Heart right ventricle (tissue), 16 donors: ENCODE measurements around the gene ASB6. TPM values are rescaled to one million over a fixed set of nuclear protein-coding genes. Genes with fewer than 3 reads are reported as not detected.
A peak's percentile ranks its signal among the peaks of the same experiment; 100 is the strongest.

Experiments
- ATAC-seq, 8 donors: fragments of 200-7000 bp; cut with Tn5 transposase; one replicate each; pipeline ENCODE4 v1.9.1; 2020; ENCODE audit warnings: mild to moderate bottlenecking in 8 of 8, moderate library complexity in 8 of 8, moderate number of reproducible peaks in 1 of 8
- DNase-seq, 2 donors: peaks; one replicate each; pipeline ENCODE4 v3.0.0-alpha.2; 2020
- H3K27ac ChIP-seq, 10 donors: fragments of 200-600 bp; sonication (generic) in 2 of 10; one replicate each; pipeline versions ENCODE4 v1.5.0 to v1.8.0; 2020 to 2022; ENCODE audit warnings: mild to moderate bottlenecking in 3 of 10
- H3K27me3 ChIP-seq, 7 donors: fragments of 200-600 bp; one replicate each; pipeline ENCODE4 v1.8.0; 2021 to 2022; ENCODE audit warnings: mild to moderate bottlenecking in 2 of 7
- H3K36me3 ChIP-seq, 9 donors: fragments of 200-600 bp; sonication (generic) in 1 of 9; one replicate each; pipeline versions ENCODE4 v1.5.0 to v1.8.0; 2020 to 2022; ENCODE audit warnings: mild to moderate bottlenecking in 2 of 9
- H3K4me1 ChIP-seq, 9 donors: fragments of 200-600 bp; sonication (generic) in 1 of 9; one replicate each; pipeline versions ENCODE4 v1.5.0 to v1.8.0; 2020 to 2022; ENCODE audit warnings: mild to moderate bottlenecking in 4 of 9
- H3K4me3 ChIP-seq, 10 donors: fragments of 200-600 bp; sonication (generic) in 2 of 10; one replicate each; pipeline versions ENCODE4 v1.5.0 to v1.8.0; 2020 to 2022; ENCODE audit warnings: mild to moderate bottlenecking in 7 of 10, moderate library complexity in 2 of 10
- H3K9me3 ChIP-seq, 11 donors: fragments of 200-600 bp in 10 of 11; sonication (generic) in 2 of 11; one replicate each; pipeline versions ENCODE4 v1.5.0 to v1.8.0; 2013 to 2022; ENCODE audit warnings: mild to moderate bottlenecking in 2 of 11, control low read depth in 1 of 11, moderate library complexity in 1 of 11
- WGBS, 2 donors: extraction: QIAGEN DNeasy Blood & Tissue Kit; methylation state at CpG; one replicate each; pipeline ENCODE4 v1.1.7; 2013; ENCODE audit warnings: inconsistent platforms in 1 of 2; 5-methylcytosine and 5-hydroxymethylcytosine counted together
- intact Hi-C, 10 donors: fragments of 100-400 bp; cut with DNase I; formaldehyde crosslinking; loops; one replicate each; pipeline versions ENCODE4 v1.11.1 to v1.14.2; 2022
- polyA plus RNA-seq, 2 donors: library from polyadenylated mRNA; stranded (reverse); fragments of 200-250 nt; gene quantifications; one replicate each; pipeline ENCODE4 v1.2.3, GENCODE V29; 2013
- total RNA-seq, 10 donors: library from RNA; stranded (reverse); fragmentation: NEBNext Ultra II Directional in 3 of 10; extraction: Animal tissue kit (Norgen Biotek cat#: 25700) in 3 of 10; gene quantifications; one replicate each; pipeline versions ENCODE4 v1.2.1 to v1.2.4, GENCODE V29; 2021 to 2023
- TF ChIP-seq, protein P1 (sequence below), 9 donors: fragments of 200-600 bp; sonication (generic) in 2 of 9; IDR thresholded peaks; one replicate each; pipeline versions ENCODE4 v1.5.0 to v1.8.0; 2021 to 2022; ENCODE audit warnings: antibody characterized with exemption in 9 of 9, mild to moderate bottlenecking in 5 of 9, moderate library complexity in 1 of 9
- donor health status: Arrhythmogenic right ventricular cardiomyopathy.
- donor health status: ischemic (EF 13 %, LVEDD 7.1; RV severe dilation, severe dysfunction).
- donor health status: healthy with polysubstance abuse.
- donor health status: DM: no; HTN: yes; CAD: no.
- donor health status: DM: no; HTN: no; CAD: no.
- donor health status: ischemic (EF 25% LVEDD 6.9; RV normal size, moderate dysfunction).
- donor health status: ischemic (EF 25% LVEDD 5.7; RV mildly dilated, moderate dysfunction).
- donor health status: healthy.
- donor health status: DM: yes; HTN: yes; CAD: no.
- donor health status: Ischemic cardiomyopathy.
- donor health status: ischemic (EF 35%, LVEDD 5.7; RV mildly dilated, moderate dysfunction).
- donor health status: nonischemic (EF 11% LVEDD 7.7; RV severe dilation, severe dysfunction).
- donor health status: DM: yes; HTN: yes; CAD: no.
- donor health status: PGD.
- donor health status: ischemic (EF 29% LVEDD 5.4; RV normal size, mild dysfunction).
- donor health status: nonischemic (EF 23%, LVEDD 6.1; RV moderate dilation, normal function).

Gene ASB6
- total and polyA plus RNA-seq, 12 donors, result 6.2 to 11.8 (median 9.4) TPM

DNA sequence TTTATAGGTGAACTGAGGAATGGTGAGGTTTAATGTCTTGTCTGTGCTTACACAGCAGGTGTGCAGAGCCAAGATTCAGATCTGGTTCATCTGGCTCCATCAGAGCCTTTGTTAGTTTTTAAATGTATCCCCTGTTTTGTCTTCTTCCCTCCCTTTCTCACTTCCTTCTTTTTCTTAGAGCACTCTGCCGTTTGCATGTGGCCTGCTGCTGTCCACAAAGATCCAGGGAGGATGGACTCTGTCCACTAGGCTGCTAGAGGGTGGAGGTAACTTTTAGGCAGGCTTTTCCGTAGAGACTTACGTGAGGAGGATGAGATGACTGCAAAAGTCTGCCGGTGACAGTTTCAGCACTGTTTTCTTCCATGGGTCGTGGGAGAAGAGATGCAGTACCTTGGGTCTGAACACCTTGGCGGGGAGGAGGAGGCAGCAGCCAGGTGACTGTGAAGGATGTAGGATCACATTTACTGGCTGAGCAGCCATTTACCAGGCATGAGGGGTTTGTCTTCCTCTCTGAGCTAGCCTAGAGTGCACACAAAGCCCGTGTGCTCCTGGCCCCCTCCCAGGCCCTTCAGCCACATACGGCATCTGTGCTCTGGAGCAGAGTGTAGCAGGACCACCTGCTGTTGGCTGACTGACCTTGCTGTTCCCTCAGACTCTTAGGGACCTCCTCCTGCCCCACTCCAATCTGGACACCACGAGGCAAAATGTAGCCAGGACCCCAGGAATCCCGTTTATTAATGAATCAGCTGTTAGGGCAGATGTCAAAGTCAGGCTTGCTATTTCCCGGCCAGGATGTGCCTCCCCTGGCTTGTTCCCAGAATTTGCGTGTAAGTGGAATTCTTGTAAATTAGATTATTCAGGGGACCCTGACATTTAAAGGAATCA is 14.2 kb downstream of the ASB6 start:
- 36 to 37% methylated on average over 12 of the region's 12 CpGs for WGBS, 2 donors
- no peaks in the 10 kb centered on the region for H3K27me3 ChIP-seq
- peaks cover 0 to 36% (median 0%) of the 10 kb centered on the region in 9 donors for H3K36me3 ChIP-seq
- DNase-seq (no peak), ATAC-seq (no peak)
- H3K27ac ChIP-seq, result peak overlapping the region in 8 of 10 donors; percentile 89 to 98 (median 95)
- TF ChIP-seq, protein P1, sequence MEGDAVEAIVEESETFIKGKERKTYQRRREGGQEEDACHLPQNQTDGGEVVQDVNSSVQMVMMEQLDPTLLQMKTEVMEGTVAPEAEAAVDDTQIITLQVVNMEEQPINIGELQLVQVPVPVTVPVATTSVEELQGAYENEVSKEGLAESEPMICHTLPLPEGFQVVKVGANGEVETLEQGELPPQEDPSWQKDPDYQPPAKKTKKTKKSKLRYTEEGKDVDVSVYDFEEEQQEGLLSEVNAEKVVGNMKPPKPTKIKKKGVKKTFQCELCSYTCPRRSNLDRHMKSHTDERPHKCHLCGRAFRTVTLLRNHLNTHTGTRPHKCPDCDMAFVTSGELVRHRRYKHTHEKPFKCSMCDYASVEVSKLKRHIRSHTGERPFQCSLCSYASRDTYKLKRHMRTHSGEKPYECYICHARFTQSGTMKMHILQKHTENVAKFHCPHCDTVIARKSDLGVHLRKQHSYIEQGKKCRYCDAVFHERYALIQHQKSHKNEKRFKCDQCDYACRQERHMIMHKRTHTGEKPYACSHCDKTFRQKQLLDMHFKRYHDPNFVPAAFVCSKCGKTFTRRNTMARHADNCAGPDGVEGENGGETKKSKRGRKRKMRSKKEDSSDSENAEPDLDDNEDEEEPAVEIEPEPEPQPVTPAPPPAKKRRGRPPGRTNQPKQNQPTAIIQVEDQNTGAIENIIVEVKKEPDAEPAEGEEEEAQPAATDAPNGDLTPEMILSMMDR (IDR thresholded peaks at IDR 0.05), result no peak
- H3K9me3 ChIP-seq, result no peaks in the 10 kb centered on the region
- peak overlapping the region; percentile 58 to 90 (median 79) for H3K4me3 ChIP-seq
- peaks cover 24 to 74% (median 65%) of the 10 kb centered on the region in 9 donors for H3K4me1 ChIP-seq
- intact Hi-C loops, result loop anchor here in 2 of 10 donors (5.0 kb wide), 2 partner anchors 490 to 940 kb away; partner anchors contain the start of gene SET (in 1 of the 2)

DNA sequence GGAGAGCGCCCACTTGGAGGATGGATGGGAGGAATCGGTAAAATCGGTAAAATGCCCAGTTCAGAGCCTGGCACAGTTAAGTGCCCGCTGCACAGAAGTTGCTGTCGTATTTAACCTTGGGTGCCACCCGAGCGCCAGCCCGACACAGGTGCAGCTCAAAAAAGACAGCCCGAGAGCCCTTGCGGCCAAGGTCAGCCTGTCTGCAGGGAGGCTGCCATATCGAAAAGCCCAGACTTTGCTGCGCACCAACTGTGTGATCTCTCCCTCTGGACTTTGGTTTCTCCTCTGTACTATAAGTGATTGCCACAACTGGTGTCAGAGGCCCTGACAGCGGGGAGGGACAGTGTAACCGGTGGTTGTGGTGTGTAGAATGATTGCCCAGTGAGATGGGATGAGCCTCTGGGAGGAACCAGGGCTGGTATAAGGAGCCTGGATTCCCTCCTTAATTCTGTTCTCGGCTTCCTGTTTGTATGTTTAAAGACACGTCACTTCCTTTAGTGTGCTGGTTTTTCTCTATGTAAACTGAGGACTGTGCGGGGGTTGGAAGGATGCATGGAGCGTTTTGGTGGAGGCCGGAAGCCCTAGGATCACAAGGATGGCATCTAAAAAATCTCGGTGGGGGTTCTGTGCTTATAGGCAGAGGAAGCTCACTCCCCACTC is 15.2 kb downstream of the ASB6 start:
- H3K4me3 ChIP-seq, result peak overlapping the region; percentile 58 to 90 (median 79)
- ATAC-seq, result peak; percentile 5 to 49 (median 31)
- intact Hi-C loops, result loop anchor here in 2 of 10 donors (5.0 kb wide), 2 partner anchors 489 to 939 kb away; partner anchors contain the start of gene SET (in 1 of the 2)
- TF ChIP-seq, protein P1 (IDR thresholded peaks at IDR 0.05), result no peak
- H3K27ac ChIP-seq, result peak overlapping the region; percentile 79 to 98 (median 94)
- WGBS, 2 donors, result 0 to 1% methylated on average over 20 of the region's 20 CpGs
- H3K27me3 ChIP-seq, result peaks cover 0 to 3% (median 0%) of the 10 kb centered on the region in 7 donors
- DNase-seq, result no peak
- H3K4me1 ChIP-seq, result peaks cover 24 to 67% (median 59%) of the 10 kb centered on the region in 9 donors
- H3K36me3 ChIP-seq, result peaks cover 0 to 26% (median 0%) of the 10 kb centered on the region in 9 donors
- no peaks in the 10 kb centered on the region for H3K9me3 ChIP-seq

DNA sequence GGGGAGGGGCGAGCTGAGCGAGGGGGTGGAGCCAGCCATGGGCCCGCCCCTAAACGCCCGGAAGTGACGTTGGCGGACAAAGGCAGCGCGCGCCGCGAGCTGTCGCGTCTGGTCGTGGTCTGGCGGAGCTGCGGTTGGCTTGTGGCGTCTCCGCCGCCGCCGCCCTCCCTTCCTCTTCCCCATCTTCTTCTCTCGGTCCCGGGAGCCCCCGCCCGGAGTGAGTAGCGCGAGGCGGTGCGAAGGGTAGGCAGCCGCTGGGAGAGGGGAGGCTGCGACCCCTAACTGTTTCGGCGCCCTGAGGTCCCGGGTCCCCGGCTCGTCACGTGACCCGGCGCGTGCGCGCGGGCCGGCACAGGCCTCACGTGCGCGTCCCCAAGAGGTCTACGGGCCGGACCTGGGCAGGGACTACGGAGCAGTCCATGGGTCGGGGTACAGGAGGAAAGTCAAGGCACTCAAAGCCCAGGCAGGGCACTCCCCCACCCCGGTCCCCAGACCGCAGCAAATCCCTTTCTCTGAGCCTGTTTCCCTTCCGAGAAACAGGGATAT is 15.8 kb downstream of the ASB6 start, which contains the start of gene NTMT1:
TSS of gene NTMT1 (plus strand) at position 85 of the 546 bp plus-strand sequence. CDS start 6,541 bp downstream, outside the sequence.
- Histone ChIP-seq H3K27ac (peak within 1 kb of the TSS; percentile 79 to 98 (median 94)), H3K27me3 (peaks cover 0 to 9% (median 0%) of the 10 kb centered on the region in 7 donors), H3K36me3 (peaks cover 0 to 20% (median 0%) of the 10 kb centered on the region in 9 donors), H3K4me1 (peaks cover 19 to 61% (median 53%) of the 10 kb centered on the region in 9 donors), H3K4me3 (peak within 1 kb of the TSS; percentile 58 to 90 (median 79)), H3K9me3 (no peaks in the 10 kb centered on the region)
- DNase-seq (peak; percentile 85 to 90), ATAC-seq (peak; percentile 91 to 95 (median 94))
- TF ChIP-seq, protein P1 (IDR thresholded peaks at IDR 0.05), result no peak
- intact Hi-C loops, result loop anchor here in 2 of 10 donors (5.0 kb wide), 2 partner anchors 489 to 939 kb away; partner anchors contain the start of gene SET (in 1 of the 2)
- WGBS, 2 donors, result 0 to 1% methylated on average over 51 to 55 of the region's 55 CpGs
